ENCODE results near the gene XG.

DNA sequence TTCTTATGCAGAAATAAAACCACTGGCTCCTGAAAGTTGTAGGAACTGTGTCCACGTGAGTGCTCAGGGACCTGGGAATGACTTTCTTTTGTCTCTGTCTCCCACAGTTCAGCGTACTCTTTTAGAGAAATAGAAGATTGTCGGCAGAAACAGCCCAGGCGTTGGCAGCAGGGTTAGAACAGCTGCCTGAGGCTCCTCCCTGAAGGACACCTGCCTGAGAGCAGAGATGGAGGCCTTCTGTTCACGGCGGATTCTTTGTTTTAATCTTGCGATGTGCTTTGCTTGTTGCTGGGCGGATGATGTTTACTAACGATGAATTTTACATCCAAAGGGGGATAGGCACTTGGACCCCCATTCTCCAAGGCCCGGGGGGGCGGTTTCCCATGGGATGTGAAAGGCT, 11.2 kb upstream of the XG start:
- TF ChIP-seq, protein P1, sequence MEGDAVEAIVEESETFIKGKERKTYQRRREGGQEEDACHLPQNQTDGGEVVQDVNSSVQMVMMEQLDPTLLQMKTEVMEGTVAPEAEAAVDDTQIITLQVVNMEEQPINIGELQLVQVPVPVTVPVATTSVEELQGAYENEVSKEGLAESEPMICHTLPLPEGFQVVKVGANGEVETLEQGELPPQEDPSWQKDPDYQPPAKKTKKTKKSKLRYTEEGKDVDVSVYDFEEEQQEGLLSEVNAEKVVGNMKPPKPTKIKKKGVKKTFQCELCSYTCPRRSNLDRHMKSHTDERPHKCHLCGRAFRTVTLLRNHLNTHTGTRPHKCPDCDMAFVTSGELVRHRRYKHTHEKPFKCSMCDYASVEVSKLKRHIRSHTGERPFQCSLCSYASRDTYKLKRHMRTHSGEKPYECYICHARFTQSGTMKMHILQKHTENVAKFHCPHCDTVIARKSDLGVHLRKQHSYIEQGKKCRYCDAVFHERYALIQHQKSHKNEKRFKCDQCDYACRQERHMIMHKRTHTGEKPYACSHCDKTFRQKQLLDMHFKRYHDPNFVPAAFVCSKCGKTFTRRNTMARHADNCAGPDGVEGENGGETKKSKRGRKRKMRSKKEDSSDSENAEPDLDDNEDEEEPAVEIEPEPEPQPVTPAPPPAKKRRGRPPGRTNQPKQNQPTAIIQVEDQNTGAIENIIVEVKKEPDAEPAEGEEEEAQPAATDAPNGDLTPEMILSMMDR (IDR thresholded peaks at IDR 0.05; ENCODE audit: low read depth, low read length, poor library complexity, severe bottlenecking) = no peak
- TF ChIP-seq EZH2phosphoT487 (IDR thresholded peaks at IDR 0.05; ENCODE audit: borderline replicate concordance, low read length) = no peak

Data from DOHH2 (cell line).